B cell (primary cell): ENCODE data around the gene ANAPC13. TPM values are rescaled to one million over a fixed set of nuclear protein-coding genes. Genes with fewer than 3 reads are reported as not detected.

Experiments used
- ATAC-seq: fragments of 200-7000 bp; cut with Tn5 transposase; one replicate; pipeline ENCODE4 v1.10.0; 2021; ENCODE audit warnings: low read depth, mild to moderate bottlenecking, moderate number of reproducible peaks, moderate library complexity
- CTCF ChIA-PET: fragments of 350-600 bp; sonication (Branson Sonifier 250); formaldehyde crosslinking; loops from one replicate; lab custom pipeline; 2021; ENCODE audit warnings: antibody characterized with exemption, inconsistent platforms; lab: Charles Lee
- POLR2A ChIA-PET: fragments of 350-600 bp; sonication (Branson Sonifier 250); formaldehyde crosslinking; loops from one replicate; lab custom pipeline; 2021; ENCODE audit warnings: antibody characterized with exemption; lab: Charles Lee
- DNase-seq: peaks from one replicate; pipeline ENCODE4 v3.0.0; 2013
- H2AFZ ChIP-seq: 2 replicates; pipeline ENCODE4 v1.6.1; 2012; ENCODE audit warnings: mild to moderate bottlenecking, low read depth, low read length; ENCODE audit not compliant: insufficient read depth, poor library complexity, severe bottlenecking
- H3K27ac ChIP-seq, 2 donors: 1 replicate in 1 of 2; 2 replicates in 1 of 2; pipeline ENCODE4 v1.5.1; 2012 to 2013; ENCODE audit warnings: low read length in 2 of 2, mild to moderate bottlenecking in 2 of 2, moderate library complexity in 1 of 2
- H3K27me3 ChIP-seq, 4 experiments: fragments of 200-600 bp in 1 of 4; sonication (generic) in 1 of 4; replicated peaks in 1 of 4; 1 replicate in 2 of 4; 2 replicates in 2 of 4; pipeline versions ENCODE4 v1.6.1 to v1.7.0; 2013 to 2016; ENCODE audit warnings: low read length in 3 of 4, mild to moderate bottlenecking in 2 of 4, mixed read lengths in 1 of 4, moderate library complexity in 1 of 4; ENCODE audit not compliant: insufficient read depth in 4 of 4, control insufficient read depth in 3 of 4; ENCODE audit errors: control extremely low read depth in 1 of 4
- H3K36me3 ChIP-seq, 2 experiments: replicated peaks in 1 of 2; 1 replicate in 1 of 2; 2 replicates in 1 of 2; pipeline versions ENCODE4 v1.6.1 to v1.7.1; 2013; ENCODE audit warnings: low read length in 1 of 2; ENCODE audit not compliant: insufficient read depth in 2 of 2, control insufficient read depth in 1 of 2; ENCODE audit errors: control extremely low read depth in 1 of 2, extremely low read depth in 1 of 2
- H3K4me1 ChIP-seq, 2 donors: fragments of 200-600 bp in 1 of 2; sonication (generic) in 1 of 2; 1 replicate in 1 of 2; 2 replicates in 1 of 2; pipeline versions ENCODE4 v1.5.1 to v1.6.1; 2013 to 2017; ENCODE audit warnings: low read length in 2 of 2; ENCODE audit not compliant: control insufficient read depth in 2 of 2, insufficient read depth in 2 of 2
- H3K4me2 ChIP-seq: replicated peaks from 2 replicates; pipeline ENCODE3; 2012; ENCODE audit warnings: mild to moderate bottlenecking, low read depth, low read length; ENCODE audit not compliant: poor library complexity, severe bottlenecking
- H3K4me3 ChIP-seq, 5 experiments: fragments of 200-600 bp in 1 of 5; sonication (generic) in 1 of 5; 1 replicate in 3 of 5; 2 replicates in 2 of 5; pipeline versions ENCODE4 v1.5.1 to v1.7.0; 2011 to 2016; ENCODE audit warnings: low read length in 4 of 5, mild to moderate bottlenecking in 4 of 5, low read depth in 2 of 5, control low read depth in 1 of 5, moderate library complexity in 1 of 5; ENCODE audit not compliant: insufficient read depth in 1 of 5; ENCODE audit errors: control extremely low read depth in 1 of 5, extremely low read depth in 1 of 5
- H3K79me2 ChIP-seq: fragments of 200-600 bp; sonication (generic); one replicate; pipeline ENCODE4 v1.6.0; 2016; ENCODE audit warnings: low read length; ENCODE audit not compliant: control insufficient read depth, insufficient read depth
- H3K9ac ChIP-seq: fragments of 200-600 bp; sonication (generic); 2 replicates; pipeline ENCODE4 v1.6.1; 2017; ENCODE audit warnings: mild to moderate bottlenecking, low read length, moderate library complexity
- H3K9me3 ChIP-seq, 3 donors: one replicate each; pipeline versions ENCODE4 v1.6.1 to v1.7.1; 2013; ENCODE audit warnings: low read length in 2 of 3; ENCODE audit not compliant: control insufficient read depth in 2 of 3, insufficient read depth in 1 of 3; ENCODE audit errors: control extremely low read depth in 1 of 3
- H4K20me1 ChIP-seq: 2 replicates; pipeline ENCODE4 v1.6.0; 2012; ENCODE audit warnings: mild to moderate bottlenecking, low read length; ENCODE audit not compliant: insufficient read depth, control insufficient read depth, poor library complexity, severe bottlenecking
- H3K27ac Mint-ChIP-seq: one replicate; pipeline ENCODE4 v1.8.0; 2021; ENCODE audit warnings: mixed read lengths
- H3K27me3 Mint-ChIP-seq: one replicate; pipeline ENCODE4 v1.8.0; 2021; ENCODE audit warnings: mixed read lengths
- H3K4me1 Mint-ChIP-seq: one replicate; pipeline ENCODE4 v1.8.0; 2021; ENCODE audit warnings: mixed read lengths
- H3K4me3 Mint-ChIP-seq: one replicate; pipeline ENCODE4 v1.8.0; 2021; ENCODE audit warnings: mixed read lengths
- H3K9me3 Mint-ChIP-seq: one replicate; pipeline ENCODE4 v1.8.0; 2022; ENCODE audit warnings: mixed read lengths; ENCODE audit not compliant: insufficient read depth
- EZH2 ChIP-seq: IDR thresholded peaks from 2 replicates; pipeline ENCODE4 v1.6.1; 2012; ENCODE audit warnings: borderline replicate concordance, low read depth, mild to moderate bottlenecking, moderate library complexity, low read length; ENCODE audit not compliant: insufficient read depth, poor library complexity, severe bottlenecking
- WGBS: methylation state at CpG from one replicate; pipeline ENCODE4 v1.1.5; 2013; ENCODE audit warnings: missing lambda C conversion rate; ENCODE audit not compliant: insufficient coverage; 5-methylcytosine and 5-hydroxymethylcytosine counted together
- intact Hi-C: fragments of 100-400 bp; cut with micrococcal nuclease; formaldehyde crosslinking; loops from one replicate; pipeline ENCODE4 v1.10.0; 2022
- polyA minus RNA-seq: library from RNA; depleted of rRNA, polyadenylated mRNA; stranded (reverse); fragments of >200 nt; gene quantifications from 2 replicates; pipeline ENCODE4 v1.2.3, GENCODE V29; 2012
- polyA plus RNA-seq: library from polyadenylated mRNA; depleted of rRNA; stranded (reverse); fragments of >200 nt; gene quantifications from 2 replicates; pipeline ENCODE4 v1.2.3, GENCODE V29; 2012
- total RNA-seq, 2 donors: library from RNA; stranded (reverse); fragments of 120-200 nt in 1 of 2; gene quantifications; 1 replicate in 1 of 2; 2 replicates in 1 of 2; pipeline versions ENCODE4 v1.2.3 to v1.2.4, GENCODE V29; 2013 to 2022
- TF ChIP-seq, protein P1 (sequence below): fragments of 200-600 bp; IDR thresholded peaks from one replicate; pipeline ENCODE4 v1.8.0; 2022; ENCODE audit warnings: antibody characterized with exemption, mild to moderate bottlenecking

ANAPC13 gene, protein sequence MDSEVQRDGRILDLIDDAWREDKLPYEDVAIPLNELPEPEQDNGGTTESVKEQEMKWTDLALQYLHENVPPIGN
- total RNA-seq = 26.7 and 29.3 TPM in 2 replicates
- total RNA-seq (2013) = 40.6 TPM
- polyA plus RNA-seq = 13.0 and 14.6 TPM in 2 replicates
- polyA minus RNA-seq = 10.0 TPM in 2 replicates

DNA sequence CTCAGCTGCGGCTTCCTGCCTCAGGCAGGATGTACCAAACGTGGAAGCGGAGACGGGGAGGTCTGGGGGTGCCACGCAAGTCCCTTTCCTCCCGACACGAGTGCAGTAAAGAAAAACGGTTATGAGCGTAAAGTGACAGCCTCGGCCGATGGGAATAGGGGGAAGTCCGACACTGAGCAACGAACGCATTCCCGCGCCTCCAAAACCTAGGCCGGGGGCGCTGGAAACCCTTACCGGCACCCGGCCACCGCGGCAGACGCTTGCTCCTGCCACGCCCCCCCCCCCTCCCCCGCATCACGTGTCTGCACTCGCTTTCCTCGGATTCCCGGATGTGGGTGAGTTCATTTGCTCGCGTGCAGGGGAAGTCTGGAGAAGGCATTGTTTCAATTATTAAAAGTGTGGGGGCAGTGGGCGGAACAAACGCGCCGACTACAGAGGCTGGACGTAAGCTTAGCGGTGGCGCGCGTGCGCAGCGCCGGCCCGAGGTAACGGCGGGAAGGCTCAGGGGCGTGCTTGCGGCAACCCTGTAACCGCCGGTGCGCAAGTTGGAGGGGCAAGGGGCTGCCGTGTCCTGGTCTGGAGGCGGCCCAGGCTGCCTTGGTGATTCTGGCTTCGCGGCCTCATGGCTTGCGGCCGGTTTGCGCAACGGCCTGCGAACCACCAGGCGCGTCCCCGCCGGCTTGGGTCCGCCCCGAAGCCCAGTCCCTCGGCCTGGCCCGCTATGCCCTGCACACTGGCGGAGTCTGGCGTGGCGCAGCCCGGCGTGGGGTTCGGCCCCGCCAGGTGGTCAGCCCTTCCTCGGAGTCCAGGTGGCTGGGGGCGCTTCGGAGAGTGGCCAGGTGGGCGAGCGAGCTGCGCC is at the start of gene ANAPC13, which contains the start of gene CEP63:
ANAPC13 (minus strand) TSS at position 268 of the 859 bp plus-strand sequence. CDS start 3,081 bp downstream, outside the sequence.
CEP63 (plus strand) TSS at position 340 of the 859 bp plus-strand sequence. CDS start 9,264 bp downstream, outside the sequence.
- peak within 1 kb of the TSS; percentile 86 for H3K4me2 ChIP-seq
- under 1% methylated on average over 81 of the region's 81 CpGs for WGBS
- DNase-seq (peak; percentile 98), ATAC-seq (peak; percentile 81)
- peak within 1 kb of the TSS; percentile 94 for H3K9ac ChIP-seq
- H3K4me3 ChIP-seq = peak within 1 kb of the TSS; percentile 74 to 98 (median 95)
- ChIA-PET CTCF (interaction anchor here (0.5 to 8.9 kb wide), 6 partner anchors 9 to 289 kb away, joined by 3 to 91 read pairs (median 6); partner anchors contain the start of gene RYK), POLR2A (interaction anchor here (0.7 to 1.8 kb wide), 3 partner anchors 13 to 913 kb away, joined by 3 to 11 read pairs (median 4); partner anchors contain the start of genes CDV3 and RYK)
- intact Hi-C loops = loop anchor here (1.0 to 5.0 kb wide), 5 partner anchors 236 to 1829 kb away; partner anchors contain the start of genes ACAD11, NPHP3, RYK and SRPRB
- peaks cover 0 to 21% of the 10 kb centered on the region in 2 experiments for H3K36me3 ChIP-seq
- TF ChIP-seq, protein P1, sequence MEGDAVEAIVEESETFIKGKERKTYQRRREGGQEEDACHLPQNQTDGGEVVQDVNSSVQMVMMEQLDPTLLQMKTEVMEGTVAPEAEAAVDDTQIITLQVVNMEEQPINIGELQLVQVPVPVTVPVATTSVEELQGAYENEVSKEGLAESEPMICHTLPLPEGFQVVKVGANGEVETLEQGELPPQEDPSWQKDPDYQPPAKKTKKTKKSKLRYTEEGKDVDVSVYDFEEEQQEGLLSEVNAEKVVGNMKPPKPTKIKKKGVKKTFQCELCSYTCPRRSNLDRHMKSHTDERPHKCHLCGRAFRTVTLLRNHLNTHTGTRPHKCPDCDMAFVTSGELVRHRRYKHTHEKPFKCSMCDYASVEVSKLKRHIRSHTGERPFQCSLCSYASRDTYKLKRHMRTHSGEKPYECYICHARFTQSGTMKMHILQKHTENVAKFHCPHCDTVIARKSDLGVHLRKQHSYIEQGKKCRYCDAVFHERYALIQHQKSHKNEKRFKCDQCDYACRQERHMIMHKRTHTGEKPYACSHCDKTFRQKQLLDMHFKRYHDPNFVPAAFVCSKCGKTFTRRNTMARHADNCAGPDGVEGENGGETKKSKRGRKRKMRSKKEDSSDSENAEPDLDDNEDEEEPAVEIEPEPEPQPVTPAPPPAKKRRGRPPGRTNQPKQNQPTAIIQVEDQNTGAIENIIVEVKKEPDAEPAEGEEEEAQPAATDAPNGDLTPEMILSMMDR = no peak
- no peak for TF ChIP-seq EZH2
- no peaks in the 10 kb centered on the region for H3K9me3 Mint-ChIP-seq
- no peaks in the 10 kb centered on the region for H4K20me1 ChIP-seq
- no peaks in the 10 kb centered on the region for H3K9me3 ChIP-seq
- H3K4me1 ChIP-seq = peaks cover 23 to 40% of the 10 kb centered on the region in 2 donors
- H2AFZ ChIP-seq = peak within 1 kb of the TSS; percentile 89
- peak within 1 kb of the TSS; percentile 78 to 89 for H3K27ac ChIP-seq
- no peaks in the 10 kb centered on the region for H3K27me3 ChIP-seq
- H3K4me3 Mint-ChIP-seq = peak within 1 kb of the TSS; percentile 100
- peaks cover 50% of the 10 kb centered on the region for H3K79me2 ChIP-seq
- no peaks in the 10 kb centered on the region for H3K27me3 Mint-ChIP-seq
- peaks cover 45% of the 10 kb centered on the region for H3K4me1 Mint-ChIP-seq
- H3K27ac Mint-ChIP-seq = peak within 1 kb of the TSS; percentile 100
